LHCN-M2 (cell line): ENCODE results near the gene PAX1. TPM values are rescaled to one million over a fixed set of nuclear protein-coding genes. Genes with fewer than 3 reads are reported as not detected.

ENCODE experiments used
- DNase-seq: peaks from one replicate; pipeline ENCODE4 v3.0.0-alpha.2; 2012; ENCODE audit warnings: low read depth
- polyA plus RNA-seq: library from polyadenylated mRNA; unstranded; fragments of >200 nt; gene quantifications from one replicate; pipeline ENCODE4 v1.2.1, GENCODE V29; 2012; ENCODE audit warnings: missing spikeins
- total RNA-seq: library from RNA; depleted of rRNA; stranded (reverse); fragments of >200 nt; gene quantifications from 2 replicates; pipeline ENCODE4 v1.2.3, GENCODE V29; 2014; rRNA removed

The PAX1 gene
- not detected in 2 replicates for total RNA-seq
- polyA plus RNA-seq, result not detected

- DNase-seq, result no peak
Observed at GRCh38 chr20:21705575-21706260, at the start of gene PAX1. Gene PAX1 (plus strand): TSS chr20:21705664. CDS start chr20:21705713, 49 bp downstream.

GRCh38 chr20:21656308-21657067 lies 49.0 kb upstream of the PAX1 start:
- DNase-seq, result no peak

DNA sequence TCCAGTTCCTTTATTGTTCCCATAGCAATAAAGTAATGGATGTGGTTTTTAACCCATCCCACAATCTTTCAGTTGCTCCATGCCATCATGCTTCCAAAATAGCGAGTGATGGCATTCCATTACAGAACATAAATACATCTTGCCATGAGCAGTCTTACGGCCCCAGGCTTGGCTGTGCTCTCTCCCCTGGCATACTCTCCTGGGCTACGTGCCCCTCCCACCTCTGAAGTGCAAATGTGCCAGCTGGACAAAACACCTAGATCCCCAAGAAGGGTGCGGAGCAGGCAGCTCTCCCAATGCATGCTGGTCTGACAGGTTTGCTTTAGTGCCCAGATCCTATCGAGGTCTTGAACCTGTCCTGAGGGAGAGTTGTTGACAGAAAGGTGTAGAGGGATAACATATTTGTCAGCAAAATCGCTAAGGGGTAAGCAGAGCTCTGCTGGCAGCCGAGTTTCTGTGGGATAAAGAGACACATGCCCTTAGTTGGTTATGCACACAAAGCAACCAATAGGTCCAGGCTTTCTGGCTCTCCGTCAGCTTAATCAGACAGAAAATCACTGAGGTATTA lies 43.9 kb upstream of the PAX1 start:
- no peak for DNase-seq

DNA sequence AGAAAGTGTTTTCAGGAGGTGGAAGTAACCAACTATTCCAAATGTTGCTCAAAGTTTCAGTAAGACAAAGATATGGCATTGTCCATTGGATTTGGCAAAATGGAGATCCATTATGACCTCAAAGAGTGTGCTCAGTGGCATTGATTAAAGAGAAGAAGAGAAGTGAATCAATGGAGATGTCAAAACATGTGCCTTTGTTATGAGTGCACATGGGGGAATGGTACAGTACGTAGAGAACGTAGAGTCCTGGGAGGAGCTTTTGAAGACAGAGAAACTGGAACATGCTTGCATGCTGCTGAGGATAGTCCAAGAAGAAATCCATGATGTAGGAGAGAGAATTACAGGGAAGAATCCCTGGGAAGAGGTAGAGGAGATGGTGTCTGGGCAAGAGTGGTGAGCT lies 42.0 kb upstream of the PAX1 start:
- DNase-seq, result no peak

DNA sequence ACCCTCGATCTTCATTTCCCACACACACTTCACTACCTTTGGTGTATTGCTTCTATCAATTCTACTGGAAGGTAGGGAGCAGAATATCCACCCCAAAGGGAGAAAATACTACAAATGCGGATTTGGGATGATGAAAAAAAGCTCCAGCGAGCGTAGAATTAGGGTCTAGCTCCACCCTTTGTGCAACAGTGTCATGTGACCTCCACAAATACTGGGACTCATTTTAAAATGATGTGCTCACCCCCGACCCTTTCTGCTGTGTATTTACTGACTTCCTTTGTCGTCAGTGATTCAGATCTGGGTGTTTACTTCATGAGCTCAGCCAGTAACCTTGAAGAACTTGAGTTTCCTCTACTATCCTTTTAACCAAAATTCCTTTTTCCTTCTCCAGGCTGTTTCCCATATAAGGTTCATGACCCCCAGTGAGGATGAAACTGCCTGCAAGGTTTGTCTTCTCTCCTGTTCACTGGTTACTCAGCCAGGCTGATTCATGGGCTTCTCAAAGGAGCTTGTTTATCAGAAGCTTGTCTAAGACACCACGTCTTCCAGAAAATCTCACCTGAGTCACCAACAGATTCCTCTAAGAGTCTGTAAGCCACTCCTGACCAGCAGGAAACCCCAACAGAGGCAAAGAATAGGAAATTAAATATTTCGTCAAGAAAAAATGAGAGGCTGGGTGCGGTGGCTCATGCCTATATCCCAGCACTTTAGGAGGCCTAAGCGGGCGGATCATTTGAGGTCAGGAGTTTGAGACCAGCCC lies 39.6 kb upstream of the PAX1 start:
- no peak for DNase-seq

- no peak for DNase-seq
Observed at GRCh38 chr20:21670126-21670525, 35.3 kb upstream of the PAX1 start.

GRCh38 chr20:21670981-21671380 lies 34.5 kb upstream of the PAX1 start:
- no peak for DNase-seq

- no peak for DNase-seq
Observed at GRCh38 chr20:21677261-21677660, 28.2 kb upstream of the PAX1 start.

GRCh38 chr20:21677781-21678180 lies 27.7 kb upstream of the PAX1 start:
- DNase-seq, result no peak

DNA sequence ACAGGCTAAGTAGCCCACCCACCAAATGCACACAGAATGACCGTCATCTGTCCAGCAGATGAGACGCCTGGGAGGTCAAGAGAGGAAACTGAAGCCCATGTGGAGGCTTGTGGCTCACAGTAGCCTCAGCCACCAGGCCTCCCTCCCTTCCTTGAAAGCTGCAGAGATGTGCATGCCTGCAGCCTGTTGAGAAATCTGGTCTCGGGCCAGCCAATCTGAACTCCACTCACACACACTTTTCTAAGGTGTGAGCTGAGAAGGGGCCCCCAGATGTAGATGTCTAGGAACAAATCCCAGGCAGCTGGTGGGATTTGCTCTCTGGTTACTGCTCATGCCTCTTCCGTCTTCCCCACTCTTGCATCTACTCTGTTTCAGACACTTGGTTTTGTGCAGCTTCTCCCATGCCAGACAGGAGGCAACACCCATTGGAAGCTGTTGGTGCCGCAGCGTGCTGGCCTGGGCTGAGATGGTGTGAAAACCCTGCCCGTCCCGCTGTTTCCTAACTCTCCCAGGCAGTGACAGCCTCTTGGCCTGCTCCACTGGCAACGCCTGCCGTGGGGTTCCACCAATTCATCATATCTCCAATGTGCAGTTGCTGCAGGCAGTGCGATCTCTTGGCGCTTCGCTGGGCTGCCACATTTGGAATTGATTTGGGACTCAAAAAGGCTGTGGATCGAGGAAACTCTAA lies 24.1 kb upstream of the PAX1 start:
- no peak for DNase-seq

DNA sequence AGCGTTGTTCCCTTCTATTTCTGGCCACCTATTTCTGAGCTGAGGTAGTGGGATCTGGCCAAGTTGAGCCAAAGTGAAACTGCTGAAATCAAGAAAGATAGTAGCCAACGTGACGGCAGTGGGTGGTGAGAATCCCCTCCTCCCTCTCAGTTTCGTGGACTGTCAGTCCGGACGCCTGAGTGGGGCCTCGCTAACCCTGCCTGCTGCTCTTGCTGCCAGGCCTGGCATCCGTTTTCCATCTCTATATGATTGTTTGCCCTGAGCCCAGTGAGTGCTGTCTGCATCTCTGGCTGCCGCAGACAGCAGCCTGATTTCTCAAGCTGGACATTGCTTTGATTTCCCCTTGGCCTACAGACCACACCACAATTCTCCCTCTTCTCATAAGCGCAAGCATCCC lies 23.5 kb upstream of the PAX1 start:
- no peak for DNase-seq

GRCh38 chr20:21682521-21682954 lies 22.9 kb upstream of the PAX1 start:
- DNase-seq, result no peak

GRCh38 chr20:21684671-21685070 lies 20.8 kb upstream of the PAX1 start:
- DNase-seq, result no peak

- no peak for DNase-seq
Observed at GRCh38 chr20:21685981-21686380, 19.5 kb upstream of the PAX1 start.

DNA sequence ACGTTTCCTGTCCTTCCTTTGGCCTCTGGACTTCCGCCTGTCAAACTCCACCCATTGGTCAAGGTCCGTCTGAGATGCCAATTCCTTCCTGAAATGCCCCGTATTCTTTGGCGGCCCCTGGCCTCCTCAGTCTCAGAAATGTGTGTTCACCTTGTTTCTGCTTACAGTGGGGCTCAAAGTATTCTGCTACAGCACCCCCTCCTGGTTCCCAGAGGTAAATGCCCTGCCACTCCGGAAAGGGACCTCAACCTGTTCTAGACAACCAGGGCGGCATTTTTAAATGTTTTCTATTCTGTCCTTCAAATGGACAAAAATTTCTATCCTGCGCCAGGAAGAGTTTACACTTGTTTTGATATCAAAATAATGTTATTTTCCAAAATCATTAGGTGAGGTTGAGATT lies 12.1 kb upstream of the PAX1 start:
- no peak for DNase-seq

DNA sequence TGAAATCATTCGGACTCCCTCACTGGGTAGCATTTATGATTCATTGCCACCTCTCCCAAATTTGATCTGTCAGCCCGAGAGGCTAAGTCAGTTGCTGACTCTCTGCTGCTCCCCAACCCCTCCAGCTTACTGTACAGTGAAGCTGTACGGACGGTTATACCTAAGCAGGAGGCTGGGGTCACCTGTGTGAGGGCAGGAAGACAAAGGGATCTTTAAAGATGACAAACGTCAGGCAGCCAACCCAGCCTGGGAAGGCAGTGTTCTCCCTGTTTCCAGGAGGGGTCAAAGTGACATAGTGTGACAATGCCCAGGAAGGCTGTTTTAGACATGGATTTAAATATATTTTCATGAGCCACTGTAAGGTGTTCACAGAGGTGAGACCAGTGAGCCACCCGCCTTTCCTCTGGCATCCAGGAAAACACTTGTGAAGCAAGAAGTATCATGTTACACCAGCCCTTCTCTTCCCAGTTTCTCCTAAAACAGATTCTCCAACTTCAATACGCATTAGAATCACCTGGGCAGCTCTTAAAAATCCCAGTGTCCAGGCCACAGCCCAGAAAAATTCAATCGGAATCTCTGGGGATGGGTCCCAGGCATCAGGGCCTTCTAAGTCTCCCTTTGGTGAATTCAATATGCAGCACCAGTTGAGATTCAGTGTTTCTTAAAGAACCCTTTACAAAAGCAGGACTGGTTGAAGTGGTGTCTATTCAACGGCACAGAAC lies 6.8 kb upstream of the PAX1 start:
- no peak for DNase-seq

DNA sequence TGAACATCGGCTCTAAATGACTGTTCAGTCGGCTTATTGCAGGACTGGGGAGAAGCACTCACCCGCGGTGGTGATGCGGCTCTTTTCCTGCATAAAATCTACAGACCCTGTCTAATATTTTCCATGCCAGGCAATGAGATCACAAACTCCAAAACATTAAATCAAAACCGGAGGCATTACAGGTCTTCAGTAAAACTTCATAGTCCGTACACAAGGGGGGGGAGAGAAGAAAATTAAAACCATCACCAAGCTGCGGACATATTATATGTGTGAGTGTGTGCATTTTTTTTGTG lies 6.3 kb upstream of the PAX1 start:
- no peak for DNase-seq

GRCh38 chr20:21701171-21701876 lies 4.1 kb upstream of the PAX1 start:
- no peak for DNase-seq

GRCh38 chr20:21702016-21702415 lies 3.4 kb upstream of the PAX1 start:
- no peak for DNase-seq
